Activated CD8-positive, alpha-beta memory T cell treated with anti-CD3 and anti-CD28 coated beads, Interleukin-2, amount 50 U/mL, for 24 hours (primary cell): ENCODE measurements around the gene IGDCC3.

ENCODE experiments used
- DNase-seq: peaks from one replicate; pipeline ENCODE4 v3.0.0-alpha.2; 2020; ENCODE audit errors: extremely low read depth

IGDCC3 gene

DNA sequence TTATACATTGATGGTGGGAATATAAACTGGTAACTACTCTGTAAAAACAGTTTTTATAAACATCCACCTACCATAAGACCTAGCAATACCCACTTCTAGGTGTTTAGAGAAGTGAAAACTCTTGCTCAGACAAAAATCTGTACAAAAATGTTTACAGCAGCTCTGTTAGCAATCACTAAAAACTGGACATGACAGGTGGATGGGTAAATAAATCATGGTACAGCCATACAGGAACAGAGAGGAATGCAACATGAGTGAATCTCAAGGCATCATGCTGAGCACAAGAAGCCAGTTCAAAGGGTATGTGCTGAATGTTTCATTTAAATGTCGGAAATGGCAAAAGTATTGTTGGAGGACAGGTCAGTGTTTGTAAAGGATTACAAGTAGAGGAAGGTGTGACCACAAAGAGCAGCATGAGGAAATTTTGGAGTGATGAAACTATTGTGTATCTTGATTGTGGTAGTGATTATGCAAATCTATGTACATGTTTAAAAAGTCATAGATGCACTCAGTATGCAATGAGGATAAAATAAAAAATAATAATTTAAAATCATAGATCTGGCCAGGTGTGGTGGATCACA, 84.8 kb downstream of the IGDCC3 start:
- no peak for DNase-seq

DNA sequence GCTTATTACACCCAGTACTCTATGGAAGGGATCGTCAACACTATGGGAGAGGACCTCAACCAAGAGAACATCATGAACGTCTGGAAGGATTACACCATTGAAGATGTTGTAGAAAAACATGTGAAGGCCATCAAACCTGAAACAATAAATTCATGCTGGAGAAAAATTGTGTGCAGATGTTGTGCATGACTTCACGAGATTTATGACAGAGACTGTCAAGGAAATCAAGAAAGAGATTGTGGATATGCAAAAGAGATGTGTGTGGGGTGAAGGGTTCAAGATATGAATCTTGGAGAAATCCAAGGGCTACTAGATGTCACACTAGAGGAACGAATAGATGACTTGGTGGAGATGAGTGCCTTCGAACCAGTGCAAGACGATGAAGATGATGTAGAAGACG, 87.6 kb downstream of the IGDCC3 start:
- no peak for DNase-seq

DNA sequence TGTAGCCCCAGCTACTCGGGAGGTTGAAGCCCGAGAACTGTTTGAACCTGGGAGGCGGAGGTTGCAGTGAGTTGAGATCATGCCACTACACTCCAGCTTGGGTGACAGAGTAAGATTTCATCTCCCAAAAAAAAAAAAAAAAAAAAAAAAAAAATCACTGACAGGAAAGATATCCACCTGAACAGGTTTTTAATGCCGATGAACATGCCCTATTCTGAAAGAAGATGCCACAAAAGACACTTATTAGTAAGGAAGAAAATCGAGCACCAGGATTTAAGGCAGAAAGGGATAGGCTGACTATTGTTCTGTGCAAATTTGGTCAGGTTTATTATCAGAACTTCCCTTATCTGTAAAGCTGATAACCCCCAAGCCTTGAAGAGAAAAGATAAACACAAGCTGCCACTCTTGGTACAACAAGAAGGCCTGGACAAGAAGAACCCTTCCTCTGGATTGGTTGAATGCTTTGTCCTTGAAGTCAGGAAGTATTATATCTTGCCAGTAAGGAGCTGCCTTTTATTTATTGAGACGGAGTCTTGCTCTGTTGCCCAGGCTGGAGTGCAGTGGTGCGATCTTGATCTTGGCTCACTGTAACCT, 88.4 kb downstream of the IGDCC3 start:
- DNase-seq = no peak

DNA sequence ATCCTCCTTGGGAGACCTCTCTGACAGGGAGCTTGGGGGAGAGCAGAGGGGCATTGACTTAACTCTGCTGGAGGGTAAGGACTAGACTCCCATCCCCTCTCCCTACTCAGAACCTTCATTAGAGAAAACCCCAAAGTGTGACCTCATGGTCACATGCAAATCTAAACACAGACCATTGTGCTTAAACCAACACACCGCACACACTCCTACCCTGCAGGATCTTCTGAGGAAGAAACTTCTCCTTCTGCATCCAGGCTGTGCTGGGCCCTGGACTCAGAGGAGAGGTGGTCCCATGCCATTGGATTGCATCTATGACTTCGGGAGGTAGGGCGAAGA, 90.3 kb downstream of the IGDCC3 start:
- no peak for DNase-seq

DNA sequence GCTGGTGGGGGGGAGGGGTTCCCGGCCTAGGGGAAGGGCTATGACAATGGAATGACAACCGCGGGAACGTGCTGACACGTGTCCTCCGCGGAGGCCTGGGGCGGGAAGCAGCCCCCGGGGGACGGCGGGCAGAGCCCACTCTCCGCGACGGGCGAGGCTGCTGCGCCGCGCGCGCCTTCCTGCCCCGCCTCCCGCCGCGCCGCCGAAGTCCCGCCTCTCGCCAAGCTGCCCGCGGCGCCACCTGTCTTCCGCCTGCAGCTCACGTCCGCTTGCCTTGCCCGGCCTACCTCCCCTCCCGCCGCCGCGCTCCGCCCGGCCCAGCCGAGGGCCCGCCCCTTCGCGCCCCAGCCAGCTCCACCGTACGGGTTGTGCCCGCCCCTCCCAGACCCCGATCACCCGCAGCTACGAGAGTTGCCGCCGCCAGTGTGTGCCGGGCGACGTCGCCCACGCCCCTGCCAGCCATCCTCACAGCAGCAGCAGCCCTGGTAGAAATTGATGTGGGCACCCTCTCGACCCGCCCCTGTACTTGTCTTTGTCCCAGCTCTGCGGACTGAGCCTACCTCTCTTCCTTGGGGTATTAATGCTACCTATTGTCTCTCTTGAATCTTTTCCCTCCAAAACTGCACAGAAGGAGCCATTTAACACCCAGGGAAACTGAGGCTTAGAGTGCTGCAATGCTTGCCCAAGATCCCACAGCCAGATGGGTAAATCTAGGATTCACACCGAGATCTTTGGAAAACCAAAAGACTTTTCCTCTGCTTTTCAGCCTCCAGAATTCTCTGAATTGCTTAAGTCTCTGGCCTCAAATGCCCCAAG, 90.9 kb downstream of the IGDCC3 start, which contains the start of gene PARP16:
TSS of gene PARP16 (minus strand) at position 180 of the 816 bp plus-strand sequence. CDS start 457 bp downstream, outside the sequence.
- peak; percentile 75 for DNase-seq

DNA sequence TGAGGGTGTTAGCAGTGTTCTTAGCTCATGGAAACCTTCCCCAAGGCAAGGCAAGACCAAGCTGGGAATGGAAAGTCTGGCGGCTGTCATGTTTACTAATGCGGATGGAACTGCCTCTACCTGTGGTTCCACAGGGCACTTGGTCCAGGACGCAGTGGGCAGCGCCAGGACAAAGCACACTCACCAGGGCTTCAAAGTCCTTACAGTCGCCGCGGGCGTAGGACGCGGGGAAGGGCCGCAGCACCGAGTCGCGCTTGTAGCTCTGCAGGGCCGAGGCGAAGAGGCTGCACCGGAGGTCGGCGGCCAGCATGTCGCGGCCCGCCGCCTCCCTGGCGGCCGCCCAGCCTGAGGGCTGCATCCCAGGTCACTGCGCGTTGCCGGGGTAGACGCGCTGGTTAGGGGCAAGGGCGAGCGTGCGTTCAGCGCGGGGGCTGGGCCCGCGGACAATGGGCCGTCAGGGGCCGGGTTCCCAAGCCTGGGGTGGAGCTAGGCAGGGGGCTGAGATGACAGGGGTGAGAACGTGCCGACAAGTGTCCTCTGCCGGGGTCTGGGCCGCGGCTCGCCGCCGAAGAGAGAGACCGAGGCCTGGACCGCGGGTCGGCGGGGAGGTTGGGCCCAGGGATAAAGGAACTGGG, 91.6 kb downstream of the IGDCC3 start:
- no peak for DNase-seq

DNA sequence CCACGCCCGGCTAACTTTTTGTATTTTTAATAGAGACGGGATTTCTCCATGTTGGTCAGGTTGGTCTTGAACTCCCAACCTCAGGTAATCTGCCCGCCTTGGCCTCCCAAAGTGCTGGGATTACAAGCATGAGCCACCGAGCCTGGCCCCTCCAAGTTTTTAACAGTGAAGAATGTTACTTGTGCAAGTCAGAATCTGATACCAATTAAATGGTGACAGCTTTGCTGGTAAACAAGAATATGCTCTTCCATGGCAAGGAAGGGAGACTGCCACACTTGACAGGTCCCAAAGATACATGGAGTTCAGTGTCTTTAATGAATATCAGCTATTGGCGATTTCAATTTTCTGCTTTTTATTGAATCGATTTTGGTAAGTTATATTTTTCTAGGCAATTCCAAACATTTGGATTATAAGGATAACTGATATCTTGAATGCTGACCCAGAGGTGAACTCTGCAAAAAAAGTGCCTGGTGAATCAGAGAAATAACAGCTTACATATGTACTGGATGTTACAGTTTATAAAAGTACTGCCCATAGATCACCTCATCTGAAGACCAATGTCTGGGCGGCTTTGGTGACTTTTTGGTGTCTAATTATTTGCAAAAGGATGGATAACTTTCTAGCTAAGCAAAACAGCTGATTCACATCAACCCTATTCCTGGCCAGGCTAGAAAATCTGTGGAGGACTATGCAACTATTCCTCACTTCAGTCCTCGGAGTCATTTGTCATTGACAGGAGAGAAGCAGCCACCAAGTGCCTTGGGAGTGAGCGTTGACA, 92.3 kb downstream of the IGDCC3 start:
- no peak for DNase-seq

DNA sequence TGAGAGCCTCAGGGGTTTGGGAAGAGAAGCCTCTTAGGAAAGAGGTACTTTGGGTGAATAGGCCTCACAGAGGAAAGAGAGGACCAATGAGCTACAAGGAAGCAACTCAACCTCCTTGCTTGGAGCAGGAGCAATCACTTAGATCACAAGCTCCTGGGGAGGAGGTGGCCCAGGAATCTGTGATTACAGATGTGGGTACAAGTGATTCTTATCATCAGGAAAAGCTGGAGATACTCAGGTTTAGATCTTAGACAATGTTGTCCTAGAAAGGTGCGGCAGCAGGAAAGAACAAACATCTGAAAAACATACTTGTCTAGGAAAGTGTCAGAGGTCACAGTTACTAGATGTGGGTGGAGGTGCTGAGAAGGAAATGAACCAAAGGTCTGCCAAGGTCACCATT, 99.3 kb downstream of the IGDCC3 start:
- DNase-seq = no peak
